ENCODE results near the gene CRB3.
"Not testable (repeated sequence)": the region's sequence is repeated elsewhere in the genome, so short reads cannot be mapped to it uniquely, and the experiment has no call there.

Gene CRB3

DNA sequence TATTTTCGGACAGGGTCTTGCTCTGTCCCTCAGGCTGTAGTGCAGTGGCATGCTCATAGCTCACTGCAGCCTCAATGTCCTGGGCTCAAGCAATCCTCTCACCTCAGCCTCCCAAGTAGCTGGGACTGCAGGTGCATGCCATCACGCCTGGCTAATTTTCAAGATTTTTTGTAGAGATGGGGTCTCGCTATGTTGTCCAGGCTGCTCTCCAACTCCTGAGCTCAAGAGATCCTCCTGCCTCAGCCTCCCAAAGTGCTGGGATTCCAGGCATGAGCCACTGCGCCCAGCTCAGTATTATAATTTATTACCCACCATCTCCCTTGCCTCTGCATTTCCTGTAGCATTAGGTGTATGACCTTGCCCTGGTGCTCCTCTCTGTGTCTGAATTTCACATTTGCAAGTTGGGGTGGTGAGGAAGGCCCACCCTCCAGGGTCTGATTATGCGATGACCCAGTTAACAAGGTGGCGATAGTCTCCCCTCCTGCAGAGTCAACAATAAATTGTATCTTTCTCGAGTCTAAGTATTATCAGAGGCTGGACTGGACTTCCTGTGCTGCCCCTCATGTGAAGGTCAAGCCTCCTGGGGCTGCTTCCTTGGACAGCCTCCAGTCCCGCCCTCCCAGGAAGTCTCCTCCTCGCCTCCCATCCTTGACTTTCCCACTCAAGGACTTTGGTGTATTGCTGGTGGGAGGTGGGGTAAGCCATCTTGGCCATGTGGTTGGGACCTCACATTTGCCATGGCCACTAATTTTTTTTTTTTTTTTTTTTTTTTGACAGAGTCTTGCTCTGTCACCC lies 39.5 kb downstream of the CRB3 start:
- Histone ChIP-seq H4K8ac (ENCODE audit: low read length) (no peak overlapping the region), H3K27me3 (ENCODE audit: control insufficient read depth in 1 of 2, insufficient read depth in 1 of 2, low read length in 2 of 2) (peaks cover 31 to 49% of the 10 kb centered on the region in 2 experiments), H3K4ac (ENCODE audit: low read depth in 1 of 2, low read length in 2 of 2) (no peak overlapping the region), H2AK5ac (ENCODE audit: low read length, severe bottlenecking) (no peak overlapping the region), H2BK12ac (ENCODE audit: low read length in 2 of 2) (no peak overlapping the region), H3K14ac (ENCODE audit: low read length in 2 of 2) (no peak overlapping the region), H3K36me3 (ENCODE audit: control insufficient read depth in 1 of 2, insufficient read depth in 2 of 2, low read depth in 1 of 2, low read length in 2 of 2) (peaks cover 0 to 3% of the 10 kb centered on the region in 2 experiments), H3K9ac (ENCODE audit: low read length) (no peak overlapping the region), H3K23ac (ENCODE audit: low read length in 2 of 2) (no peak overlapping the region), H3K27ac (ENCODE audit: low read length, poor library complexity, severe bottlenecking) (no peak overlapping the region), H3K79me1 (replicated peaks; ENCODE audit: low read length, poor library complexity, severe bottlenecking) (no peaks in the 10 kb centered on the region), H2AFZ (ENCODE audit: low read depth, low read length) (no peak overlapping the region), H3K4me1 (ENCODE audit: control insufficient read depth, insufficient read depth, low read depth, low read length) (peaks cover 17% of the 10 kb centered on the region), H2BK5ac (ENCODE audit: low read depth, low read length, poor library complexity, severe bottlenecking) (no peak overlapping the region), H4K91ac (ENCODE audit: low read length) (no peak overlapping the region), H2BK15ac (ENCODE audit: low read depth, poor library complexity, severe bottlenecking) (no peak overlapping the region), H3K4me2 (ENCODE audit: low read length, poor library complexity, severe bottlenecking) (no peak overlapping the region), H3K18ac (ENCODE audit: low read depth in 1 of 2, low read length in 2 of 2) (no peak overlapping the region), H3K4me3 (ENCODE audit: insufficient read depth in 1 of 2, low read depth in 1 of 2, low read length in 2 of 2) (no peak overlapping the region), H2BK120ac (ENCODE audit: low read depth, low read length) (no peak overlapping the region), H3K9me3 (ENCODE audit: control insufficient read depth, low read length) (no peaks in the 10 kb centered on the region)
- DNase-seq = no peak
- WGBS = 86% methylated on average over 7 of the region's 9 CpGs

DNA sequence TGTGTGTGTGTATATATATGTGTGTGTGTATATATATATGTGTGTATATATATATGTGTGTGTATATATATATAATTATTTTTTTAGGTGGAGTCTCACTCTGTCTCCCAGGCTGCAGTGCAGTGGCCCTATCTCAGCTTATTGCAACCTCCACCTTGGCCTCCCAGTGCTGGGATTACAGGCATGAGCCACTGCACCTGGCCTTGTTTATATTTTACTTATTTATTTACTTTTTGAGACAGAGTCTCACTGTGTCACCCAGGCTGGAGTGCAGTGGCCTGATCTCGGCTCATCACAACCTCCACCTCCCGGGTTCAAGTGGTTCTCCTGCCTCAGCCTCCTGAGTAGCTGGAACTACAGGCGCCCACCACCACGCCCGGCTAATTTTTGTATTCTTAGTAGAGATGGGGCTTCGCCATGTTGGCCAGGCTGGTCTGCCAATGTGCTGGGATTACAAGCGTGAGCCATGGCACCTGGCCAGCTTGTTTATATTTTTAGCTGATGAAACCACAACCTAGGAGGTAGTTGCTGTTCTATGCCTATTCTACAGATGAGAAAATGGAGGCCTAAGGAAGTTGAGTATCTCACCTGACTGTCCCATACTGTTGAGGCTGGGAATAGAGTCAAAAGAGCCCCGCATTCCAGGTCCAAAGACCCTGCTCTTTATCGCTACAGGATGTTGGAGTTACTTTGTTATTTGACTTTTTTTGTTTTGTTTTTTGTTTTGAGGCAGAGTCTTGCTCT lies 44.1 kb downstream of the CRB3 start:
- H3K4me1 ChIP-seq (ENCODE audit: control insufficient read depth, insufficient read depth, low read depth, low read length); H4K8ac ChIP-seq (ENCODE audit: low read length); H2BK12ac ChIP-seq (ENCODE audit: low read length in 2 of 2); H3K23ac ChIP-seq (ENCODE audit: low read length in 2 of 2); H3K79me1 ChIP-seq (replicated peaks; ENCODE audit: low read length, poor library complexity, severe bottlenecking); H3K4me2 ChIP-seq (ENCODE audit: low read length, poor library complexity, severe bottlenecking); H3K27ac ChIP-seq (ENCODE audit: low read length, poor library complexity, severe bottlenecking); H3K18ac ChIP-seq (ENCODE audit: low read depth in 1 of 2, low read length in 2 of 2); H3K4ac ChIP-seq (ENCODE audit: low read depth in 1 of 2, low read length in 2 of 2); H3K36me3 ChIP-seq (ENCODE audit: control insufficient read depth in 1 of 2, insufficient read depth in 2 of 2, low read depth in 1 of 2, low read length in 2 of 2); H2AK5ac ChIP-seq (ENCODE audit: low read length, severe bottlenecking); DNase-seq; H3K9me3 ChIP-seq (ENCODE audit: control insufficient read depth, low read length); H2BK5ac ChIP-seq (ENCODE audit: low read depth, low read length, poor library complexity, severe bottlenecking); H2AFZ ChIP-seq (ENCODE audit: low read depth, low read length); H2BK120ac ChIP-seq (ENCODE audit: low read depth, low read length); H3K27me3 ChIP-seq (ENCODE audit: control insufficient read depth in 1 of 2, insufficient read depth in 1 of 2, low read length in 2 of 2); H4K91ac ChIP-seq (ENCODE audit: low read length); H2BK15ac ChIP-seq (ENCODE audit: low read depth, poor library complexity, severe bottlenecking); H3K14ac ChIP-seq (ENCODE audit: low read length in 2 of 2); H3K9ac ChIP-seq (ENCODE audit: low read length); H3K4me3 ChIP-seq (ENCODE audit: insufficient read depth in 1 of 2, low read depth in 1 of 2, low read length in 2 of 2): not testable (repeated sequence)
- 85% methylated on average over 8 of the region's 9 CpGs for WGBS

DNA sequence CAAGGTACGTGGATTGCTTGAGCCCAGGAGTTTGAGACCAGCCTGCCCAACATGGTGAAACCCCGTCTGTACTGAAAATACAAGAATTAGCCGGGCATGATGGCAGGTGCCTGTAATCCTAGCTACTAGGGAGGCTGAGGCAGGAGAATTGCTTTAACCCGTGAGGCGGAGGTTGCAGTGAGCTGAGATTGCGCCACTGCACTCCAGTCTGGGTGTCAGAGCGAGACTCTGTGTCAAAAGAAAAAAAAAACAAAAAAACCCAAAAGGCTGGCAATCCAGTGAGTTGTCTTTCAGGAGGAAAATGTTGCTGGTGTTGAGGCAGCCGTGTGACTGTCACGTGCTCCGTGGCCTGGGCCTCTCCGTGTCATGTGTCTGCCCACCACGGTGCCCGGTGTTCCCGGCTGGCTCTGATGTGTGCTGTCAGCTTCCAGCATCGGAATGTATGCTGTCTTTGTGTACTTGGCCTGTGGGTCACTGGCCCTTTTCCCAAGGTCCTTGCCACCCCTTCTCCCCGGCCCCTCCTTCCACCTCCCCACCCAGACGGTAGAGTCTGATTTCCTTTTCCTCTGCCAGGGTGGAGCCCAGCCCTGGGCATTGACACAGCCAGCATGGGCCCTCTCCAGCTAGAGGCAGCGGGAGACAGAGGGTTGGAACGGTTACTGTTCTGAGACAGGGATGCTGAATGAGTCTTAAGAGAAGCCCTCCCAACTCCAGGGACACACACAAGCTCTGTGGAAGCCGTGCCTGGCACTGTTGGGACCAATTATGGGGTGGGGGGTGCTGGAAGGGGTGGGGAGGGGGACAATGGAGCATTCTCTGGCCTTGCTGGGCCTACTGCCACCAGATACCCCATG lies 45.3 kb downstream of the CRB3 start:
- Histone ChIP-seq H3K23ac (ENCODE audit: low read length in 2 of 2) (no peak overlapping the region), H3K79me1 (replicated peaks; ENCODE audit: low read length, poor library complexity, severe bottlenecking) (no peaks in the 10 kb centered on the region), H3K4me3 (ENCODE audit: insufficient read depth in 1 of 2, low read depth in 1 of 2, low read length in 2 of 2) (no peak overlapping the region), H2AK5ac (ENCODE audit: low read length, severe bottlenecking) (no peak overlapping the region), H2BK120ac (ENCODE audit: low read depth, low read length) (no peak overlapping the region), H3K4ac (ENCODE audit: low read depth in 1 of 2, low read length in 2 of 2) (no peak overlapping the region), H3K4me2 (ENCODE audit: low read length, poor library complexity, severe bottlenecking) (no peak overlapping the region), H3K14ac (ENCODE audit: low read length in 2 of 2) (no peak overlapping the region), H3K9ac (ENCODE audit: low read length) (no peak overlapping the region), H3K4me1 (ENCODE audit: control insufficient read depth, insufficient read depth, low read depth, low read length) (peaks cover 6% of the 10 kb centered on the region), H4K91ac (ENCODE audit: low read length) (no peak overlapping the region), H2BK15ac (ENCODE audit: low read depth, poor library complexity, severe bottlenecking) (no peak overlapping the region), H2BK5ac (ENCODE audit: low read depth, low read length, poor library complexity, severe bottlenecking) (no peak overlapping the region), H4K8ac (ENCODE audit: low read length) (no peak overlapping the region), H3K18ac (ENCODE audit: low read depth in 1 of 2, low read length in 2 of 2) (no peak overlapping the region), H3K27me3 (ENCODE audit: control insufficient read depth in 1 of 2, insufficient read depth in 1 of 2, low read length in 2 of 2) (no peaks in the 10 kb centered on the region), H3K36me3 (ENCODE audit: control insufficient read depth in 1 of 2, insufficient read depth in 2 of 2, low read depth in 1 of 2, low read length in 2 of 2) (no peaks in the 10 kb centered on the region), H3K27ac (ENCODE audit: low read length, poor library complexity, severe bottlenecking) (no peak overlapping the region), H2BK12ac (ENCODE audit: low read length in 2 of 2) (no peak overlapping the region), H3K9me3 (ENCODE audit: control insufficient read depth, low read length) (no peaks in the 10 kb centered on the region), H2AFZ (ENCODE audit: low read depth, low read length) (no peak overlapping the region)
- WGBS = 84% methylated on average over 17 of the region's 20 CpGs
- DNase-seq = no peak

DNA sequence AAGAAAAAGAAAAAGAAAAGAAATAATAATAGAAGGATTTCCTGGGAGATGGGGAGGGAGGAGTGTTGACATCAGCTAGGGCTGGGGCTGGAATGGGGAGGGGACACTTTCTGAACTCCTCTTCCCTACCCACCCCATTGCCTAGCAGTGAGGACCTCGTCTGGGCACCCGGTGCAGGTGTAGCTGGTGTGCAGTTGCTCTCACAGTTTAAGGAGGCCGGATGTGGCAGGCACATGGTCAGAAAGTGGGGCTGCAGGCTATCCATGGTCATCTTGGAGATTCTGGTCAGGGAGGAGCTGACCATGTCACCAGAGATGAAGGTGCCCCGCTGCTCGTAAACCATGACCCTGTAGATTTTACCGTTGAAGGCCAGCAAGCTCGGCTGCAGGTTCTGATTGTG lies 46.5 kb downstream of the CRB3 start:
- Histone ChIP-seq H3K4me2 (ENCODE audit: low read length, poor library complexity, severe bottlenecking) (no peak overlapping the region), H4K8ac (ENCODE audit: low read length) (no peak overlapping the region), H2BK120ac (ENCODE audit: low read depth, low read length) (no peak overlapping the region), H3K9me3 (ENCODE audit: control insufficient read depth, low read length) (no peaks in the 10 kb centered on the region), H3K79me1 (replicated peaks; ENCODE audit: low read length, poor library complexity, severe bottlenecking) (no peaks in the 10 kb centered on the region), H2BK5ac (ENCODE audit: low read depth, low read length, poor library complexity, severe bottlenecking) (no peak overlapping the region), H3K36me3 (ENCODE audit: control insufficient read depth in 1 of 2, insufficient read depth in 2 of 2, low read depth in 1 of 2, low read length in 2 of 2) (no peaks in the 10 kb centered on the region), H3K27ac (ENCODE audit: low read length, poor library complexity, severe bottlenecking) (no peak overlapping the region), H3K18ac (ENCODE audit: low read depth in 1 of 2, low read length in 2 of 2) (no peak overlapping the region), H3K4ac (ENCODE audit: low read depth in 1 of 2, low read length in 2 of 2) (no peak overlapping the region), H3K9ac (ENCODE audit: low read length) (no peak overlapping the region), H3K27me3 (ENCODE audit: control insufficient read depth in 1 of 2, insufficient read depth in 1 of 2, low read length in 2 of 2) (no peaks in the 10 kb centered on the region), H2AK5ac (ENCODE audit: low read length, severe bottlenecking) (no peak overlapping the region), H3K14ac (ENCODE audit: low read length in 2 of 2) (no peak overlapping the region), H2BK12ac (ENCODE audit: low read length in 2 of 2) (no peak overlapping the region), H2AFZ (ENCODE audit: low read depth, low read length) (no peak overlapping the region), H3K4me3 (ENCODE audit: insufficient read depth in 1 of 2, low read depth in 1 of 2, low read length in 2 of 2) (no peak overlapping the region), H3K23ac (ENCODE audit: low read length in 2 of 2) (no peak overlapping the region), H3K4me1 (ENCODE audit: control insufficient read depth, insufficient read depth, low read depth, low read length) (peaks cover 9% of the 10 kb centered on the region), H2BK15ac (ENCODE audit: low read depth, poor library complexity, severe bottlenecking) (no peak overlapping the region), H4K91ac (ENCODE audit: low read length) (no peak overlapping the region)
- DNase-seq = no peak
- WGBS = 85% methylated on average over 7 of the region's 7 CpGs
